Diencephalon (tissue), 1 donor: ENCODE data around the gene NFU1. TPM values are rescaled to one million over a fixed set of nuclear protein-coding genes. Genes with fewer than 3 reads are reported as not detected.

Source experiments
- total RNA-seq: library from RNA; depleted of rRNA; stranded (reverse); fragments of >200 nt; gene quantifications from one replicate; pipeline ENCODE4 v1.2.3, GENCODE V29; 2014

NFU1 gene
- total RNA-seq = 60.9 TPM

DNA sequence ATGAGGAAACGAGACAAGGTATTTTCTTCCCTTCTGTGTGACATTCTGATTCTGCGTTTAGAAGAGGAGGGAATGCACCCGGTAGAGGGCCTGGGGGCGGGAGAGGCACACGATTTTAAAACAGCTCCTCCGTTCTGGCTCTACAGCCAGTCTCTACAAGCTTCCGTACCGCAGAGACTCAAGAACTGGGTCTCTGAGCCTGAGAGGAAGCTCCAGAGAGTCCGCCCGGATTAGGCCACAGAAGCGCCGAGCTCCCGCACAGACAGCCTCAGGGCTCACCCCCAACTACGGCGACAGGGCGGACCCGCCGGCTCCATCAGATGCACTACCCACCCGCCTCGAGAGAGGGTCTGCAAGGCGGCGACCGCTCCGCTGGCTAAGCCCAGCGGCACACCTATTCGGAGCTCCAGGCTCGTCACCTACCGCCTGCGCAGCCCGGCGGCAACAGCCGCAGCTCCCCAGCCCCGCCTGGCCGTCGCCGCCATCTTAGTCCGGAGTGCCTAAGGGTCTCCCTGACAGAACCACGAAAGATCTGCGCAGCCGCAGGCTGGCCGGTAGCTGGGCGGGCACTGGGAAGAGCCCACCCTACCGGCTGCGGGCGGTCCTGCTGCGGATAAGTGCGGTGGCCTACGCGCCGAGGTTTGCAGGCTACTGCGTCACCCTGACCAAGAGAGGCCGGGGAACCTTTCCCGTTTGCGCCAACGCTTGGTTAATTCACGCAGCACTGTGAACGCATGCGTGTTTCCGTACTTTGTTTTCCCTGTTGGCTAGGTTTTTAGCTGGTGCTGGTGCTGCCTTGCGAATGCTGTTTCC lies at the start of gene NFU1:
Gene NFU1 (minus strand): TSS at position 498 of the 813 bp plus-strand sequence. CDS start 13 bp downstream, at position 485.

DNA sequence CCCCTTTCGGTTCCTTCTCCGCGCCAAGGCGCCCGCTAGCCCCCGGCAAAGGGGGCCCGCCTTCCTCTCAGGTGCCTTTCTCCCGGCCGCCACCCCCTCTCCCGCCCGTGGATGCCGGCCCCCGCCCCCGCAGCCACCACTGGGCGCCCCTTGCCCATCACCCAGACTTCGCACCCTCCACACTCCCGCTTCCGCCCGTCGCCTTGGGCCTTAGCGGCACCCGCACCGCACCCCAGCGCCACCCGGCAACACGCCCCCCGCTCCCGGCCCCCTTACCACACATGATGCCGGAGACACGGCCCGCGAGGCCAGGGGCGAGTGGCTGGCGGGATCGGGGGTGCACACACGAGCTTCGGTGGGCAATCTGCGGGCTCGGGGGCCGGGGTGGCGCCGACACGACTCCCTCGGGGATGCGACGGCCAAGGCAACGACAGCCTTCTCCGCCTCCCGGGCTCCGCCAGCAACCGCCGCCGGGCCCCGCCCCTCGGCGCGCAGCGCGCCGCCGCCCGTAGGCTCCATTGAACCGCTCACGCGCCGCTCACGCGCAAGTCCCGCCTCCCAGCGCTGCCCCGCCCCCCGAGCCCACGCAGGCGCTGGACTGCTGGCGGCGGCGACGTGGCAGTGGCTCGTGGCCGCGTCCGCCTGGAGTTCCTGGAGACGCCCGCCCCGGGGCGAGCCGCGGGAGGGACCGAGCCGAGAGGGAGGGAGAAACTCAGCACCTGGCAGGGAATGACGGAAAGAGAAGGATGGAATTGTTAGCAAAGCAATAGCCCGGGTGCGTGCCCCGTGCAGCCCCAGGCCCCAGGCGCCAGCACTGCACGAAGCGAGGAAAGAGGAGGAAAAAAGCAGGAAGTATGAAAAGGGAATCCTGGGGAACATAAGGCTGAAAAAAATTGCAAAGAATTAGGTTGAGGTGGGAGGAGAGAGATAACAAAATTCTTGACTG lies 50.2 kb downstream of the NFU1 start, which contains the start of gene GFPT1:
Gene GFPT1 (minus strand): TSS at position 439 of the 946 bp plus-strand sequence. CDS start 156 bp downstream, at position 283.

Other genes starting within 250 kb of the NFU1 start
- 104 TPM for gene GFPT1, start 50.2 kb downstream of the NFU1 start, total RNA-seq
- 46.4 TPM for gene AAK1, start 206.3 kb upstream of the NFU1 start, total RNA-seq